DOHH2 (cell line): Measurements from ENCODE around the gene UNC5B.

ENCODE experiments used
- H3F3A ChIP-seq: fragments of 200-600 bp; sonication (generic), shearing (Covaris generic); 2 replicates; pipeline ENCODE4 v1.6.0; 2016; ENCODE audit warnings: antibody characterized with exemption, mild to moderate bottlenecking; ENCODE audit not compliant: control insufficient read depth, insufficient read depth
- H3K27ac ChIP-seq: fragments of 200-600 bp; sonication (generic); 2 replicates; pipeline ENCODE4 v1.5.1; 2014; ENCODE audit warnings: low read depth, mild to moderate bottlenecking, low read length, moderate library complexity
- H3K27me3 ChIP-seq: fragments of 200-600 bp; sonication (generic); 2 replicates; pipeline ENCODE4 v1.6.1; 2014; ENCODE audit warnings: mild to moderate bottlenecking, low read length, mixed read lengths; ENCODE audit not compliant: control insufficient read depth
- H3K36me3 ChIP-seq: fragments of 200-600 bp; sonication (generic); 2 replicates; pipeline ENCODE4 v1.6.1; 2014; ENCODE audit warnings: mild to moderate bottlenecking, low read length, moderate library complexity, mixed read lengths; ENCODE audit not compliant: control insufficient read depth
- H3K4me1 ChIP-seq: fragments of 200-600 bp; sonication (generic); 2 replicates; pipeline ENCODE4 v1.6.1; 2014; ENCODE audit warnings: mild to moderate bottlenecking, low read length, mixed read lengths; ENCODE audit not compliant: control insufficient read depth
- H3K4me2 ChIP-seq: fragments of 200-600 bp; sonication (generic); 2 replicates; pipeline ENCODE4 v1.6.0; 2014; ENCODE audit warnings: mild to moderate bottlenecking, low read length, moderate library complexity
- H3K4me3 ChIP-seq: fragments of 200-600 bp; sonication (generic); 2 replicates; pipeline ENCODE4 v1.5.1; 2014; ENCODE audit warnings: mild to moderate bottlenecking, low read length, mixed read lengths
- H3K79me2 ChIP-seq: fragments of 200-600 bp; sonication (generic); 2 replicates; pipeline ENCODE4 v1.6.1; 2014; ENCODE audit warnings: mild to moderate bottlenecking, low read length, mixed read lengths; ENCODE audit not compliant: control insufficient read depth
- H3K9me2 ChIP-seq: fragments of 200-600 bp; sonication (generic); replicated peaks from 2 replicates; pipeline ENCODE4 v1.6.1; 2014; ENCODE audit warnings: mild to moderate bottlenecking, low read length, mixed read lengths; ENCODE audit not compliant: control insufficient read depth
- H3K9me3 ChIP-seq: fragments of 200-600 bp; sonication (generic); 2 replicates; pipeline ENCODE4 v1.6.1; 2014; ENCODE audit warnings: antibody characterized with exemption, low read length, mixed read lengths; ENCODE audit not compliant: control insufficient read depth, insufficient read depth
- H4K20me1 ChIP-seq: fragments of 200-600 bp; sonication (generic); 2 replicates; pipeline ENCODE4 v1.6.0; 2014; ENCODE audit warnings: low read depth, mild to moderate bottlenecking, antibody characterized with exemption, low read length, moderate library complexity; ENCODE audit not compliant: control insufficient read depth, insufficient read depth
- EZH2phosphoT487 ChIP-seq: fragments of 200-600 bp; sonication (generic); IDR thresholded peaks from 2 replicates; pipeline ENCODE4 v1.6.1; 2017; ENCODE audit warnings: borderline replicate concordance, mild to moderate bottlenecking, antibody characterized with exemption, low read length, moderate library complexity, mixed read lengths
- TF ChIP-seq, protein P1 (sequence below): fragments of 200-600 bp; sonication (generic); IDR thresholded peaks from one replicate; pipeline ENCODE4 v1.5.1; 2014; ENCODE audit warnings: antibody characterized with exemption, mild to moderate bottlenecking, low read depth, low read length; ENCODE audit not compliant: poor library complexity, severe bottlenecking

Gene UNC5B

DNA sequence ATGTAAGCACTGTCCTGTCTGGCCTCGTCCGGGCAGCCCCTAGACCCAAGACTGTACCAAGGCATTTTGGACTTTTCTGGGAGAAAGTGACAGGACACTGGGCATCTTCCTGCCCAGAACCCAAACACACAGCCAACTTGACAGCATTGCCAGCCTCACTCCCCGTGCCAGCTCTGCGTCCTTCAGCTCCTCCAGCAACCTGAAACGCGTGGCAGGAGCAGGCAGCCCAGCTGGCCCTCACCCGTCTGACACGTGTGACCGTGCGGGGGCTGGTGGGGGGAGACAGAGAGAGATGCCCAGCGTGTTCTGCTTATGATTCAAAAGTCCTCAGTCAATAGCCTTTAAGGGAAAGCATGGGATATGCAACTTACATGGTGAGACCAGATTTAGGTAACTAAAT is 56.4 kb downstream of the UNC5B start:
- Histone ChIP-seq H3K4me3 (no peak overlapping the region), H3K27me3 (no peaks in the 10 kb centered on the region), H3K36me3 (no peaks in the 10 kb centered on the region), H3K4me2 (no peak overlapping the region), H3F3A (no peaks in the 10 kb centered on the region), H3K9me2 (no peaks in the 10 kb centered on the region), H3K79me2 (no peaks in the 10 kb centered on the region), H3K9me3 (no peaks in the 10 kb centered on the region), H3K4me1 (no peaks in the 10 kb centered on the region), H4K20me1 (no peaks in the 10 kb centered on the region), H3K27ac (no peak overlapping the region)
- no peak for TF ChIP-seq EZH2phosphoT487
- TF ChIP-seq, protein P1, sequence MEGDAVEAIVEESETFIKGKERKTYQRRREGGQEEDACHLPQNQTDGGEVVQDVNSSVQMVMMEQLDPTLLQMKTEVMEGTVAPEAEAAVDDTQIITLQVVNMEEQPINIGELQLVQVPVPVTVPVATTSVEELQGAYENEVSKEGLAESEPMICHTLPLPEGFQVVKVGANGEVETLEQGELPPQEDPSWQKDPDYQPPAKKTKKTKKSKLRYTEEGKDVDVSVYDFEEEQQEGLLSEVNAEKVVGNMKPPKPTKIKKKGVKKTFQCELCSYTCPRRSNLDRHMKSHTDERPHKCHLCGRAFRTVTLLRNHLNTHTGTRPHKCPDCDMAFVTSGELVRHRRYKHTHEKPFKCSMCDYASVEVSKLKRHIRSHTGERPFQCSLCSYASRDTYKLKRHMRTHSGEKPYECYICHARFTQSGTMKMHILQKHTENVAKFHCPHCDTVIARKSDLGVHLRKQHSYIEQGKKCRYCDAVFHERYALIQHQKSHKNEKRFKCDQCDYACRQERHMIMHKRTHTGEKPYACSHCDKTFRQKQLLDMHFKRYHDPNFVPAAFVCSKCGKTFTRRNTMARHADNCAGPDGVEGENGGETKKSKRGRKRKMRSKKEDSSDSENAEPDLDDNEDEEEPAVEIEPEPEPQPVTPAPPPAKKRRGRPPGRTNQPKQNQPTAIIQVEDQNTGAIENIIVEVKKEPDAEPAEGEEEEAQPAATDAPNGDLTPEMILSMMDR: no peak

GRCh38 chr10:71269301-71270288 is 57.2 kb downstream of the UNC5B start:
- H3K27ac ChIP-seq: no peak overlapping the region
- no peaks in the 10 kb centered on the region for H3K79me2 ChIP-seq
- no peaks in the 10 kb centered on the region for H3F3A ChIP-seq
- H3K9me2 ChIP-seq: no peaks in the 10 kb centered on the region
- H3K4me3 ChIP-seq: no peak overlapping the region
- H3K36me3 ChIP-seq: no peaks in the 10 kb centered on the region
- no peaks in the 10 kb centered on the region for H3K27me3 ChIP-seq
- no peaks in the 10 kb centered on the region for H4K20me1 ChIP-seq
- TF ChIP-seq, protein P1: no peak
- TF ChIP-seq EZH2phosphoT487: no peak
- H3K4me1 ChIP-seq: no peaks in the 10 kb centered on the region
- no peak overlapping the region for H3K4me2 ChIP-seq
- no peaks in the 10 kb centered on the region for H3K9me3 ChIP-seq

DNA sequence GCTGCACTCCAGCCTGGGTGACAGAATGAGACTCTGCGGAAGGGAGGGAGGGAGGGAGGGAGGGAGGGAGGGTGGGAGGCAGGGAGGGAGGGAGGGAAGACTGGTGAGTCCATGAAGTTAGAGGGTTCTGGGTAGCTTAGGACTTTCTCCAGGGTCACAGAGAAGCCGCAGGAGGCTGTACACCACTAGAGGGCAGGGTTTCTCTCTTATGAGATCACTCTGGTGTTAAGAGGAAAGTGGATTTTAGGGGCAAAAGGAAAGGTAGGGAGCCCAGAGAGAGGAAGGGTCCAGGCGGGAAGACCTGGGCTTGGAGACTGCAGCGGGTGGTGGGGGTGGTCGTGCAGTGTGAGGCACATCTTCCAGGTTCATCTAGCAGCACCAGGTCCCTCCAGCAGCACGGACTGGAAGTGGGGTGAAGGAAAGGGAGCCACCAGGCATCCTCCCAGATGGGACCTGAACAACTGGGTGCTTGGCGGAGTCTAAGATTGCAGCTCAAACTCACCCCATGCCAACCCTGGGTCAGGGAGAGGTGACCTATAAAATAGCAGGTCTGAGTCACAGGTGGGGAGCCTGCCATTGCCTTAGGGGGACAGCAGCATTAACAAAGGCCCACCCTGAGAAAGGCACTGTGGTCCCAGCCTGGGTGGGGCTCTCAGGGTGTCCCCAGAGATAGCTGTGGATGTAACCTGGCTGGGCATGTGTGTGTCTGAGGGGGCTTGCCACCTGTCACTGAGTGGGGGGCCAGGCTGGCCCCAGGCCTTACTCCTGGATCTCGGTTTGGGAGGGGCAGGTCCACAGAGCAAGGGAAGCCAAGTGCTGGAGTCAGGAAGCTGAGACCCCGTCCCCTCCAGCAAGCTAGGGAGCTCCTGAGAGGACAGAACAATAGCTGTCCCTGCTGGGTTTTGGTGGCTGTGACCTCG is 58.2 kb downstream of the UNC5B start:
- no peak for TF ChIP-seq EZH2phosphoT487
- TF ChIP-seq, protein P1: peak; percentile 66
- H3F3A ChIP-seq: no peaks in the 10 kb centered on the region
- H3K4me2 ChIP-seq: no peak overlapping the region
- H3K4me3 ChIP-seq: no peak overlapping the region
- no peaks in the 10 kb centered on the region for H3K9me2 ChIP-seq
- H3K9me3 ChIP-seq: no peaks in the 10 kb centered on the region
- no peaks in the 10 kb centered on the region for H4K20me1 ChIP-seq
- H3K79me2 ChIP-seq: no peaks in the 10 kb centered on the region
- H3K36me3 ChIP-seq: no peaks in the 10 kb centered on the region
- H3K27ac ChIP-seq: no peak overlapping the region
- no peaks in the 10 kb centered on the region for H3K27me3 ChIP-seq
- H3K4me1 ChIP-seq: no peaks in the 10 kb centered on the region
